Subcutaneous abdominal adipose tissue (tissue), 5 donors: ENCODE results near the gene RAI14.
"Not testable (repeated sequence)": the region's sequence is repeated elsewhere in the genome, so short reads cannot be mapped to it uniquely, and the experiment has no call there.

Experiments
- H3K27ac ChIP-seq: one replicate; pipeline ENCODE4 v1.7.0; 2013; ENCODE audit warnings: low read depth, mild to moderate bottlenecking, inconsistent platforms, low read length, moderate library complexity
- H3K27me3 ChIP-seq, 5 donors: one replicate each; pipeline ENCODE4 v1.7.0; 2013; ENCODE audit warnings: low read length in 5 of 5, inconsistent platforms in 1 of 5; ENCODE audit not compliant: control insufficient read depth in 5 of 5, insufficient read depth in 4 of 5
- H3K36me3 ChIP-seq, 5 donors: one replicate each; pipeline ENCODE4 v1.7.0; 2013; ENCODE audit warnings: low read length in 5 of 5; ENCODE audit not compliant: control insufficient read depth in 5 of 5, insufficient read depth in 5 of 5
- H3K4me1 ChIP-seq, 5 donors: one replicate each; pipeline ENCODE4 v1.7.0; 2013; ENCODE audit warnings: low read length in 5 of 5, mild to moderate bottlenecking in 3 of 5, moderate library complexity in 1 of 5; ENCODE audit not compliant: control insufficient read depth in 5 of 5, insufficient read depth in 5 of 5
- H3K4me3 ChIP-seq, 5 donors: one replicate each; pipeline ENCODE4 v1.7.0; 2013; ENCODE audit warnings: low read length in 5 of 5, low read depth in 1 of 5
- H3K9ac ChIP-seq, 5 donors: one replicate each; pipeline ENCODE4 v1.7.0; 2013; ENCODE audit warnings: low read length in 5 of 5, mild to moderate bottlenecking in 4 of 5, moderate library complexity in 3 of 5
- H3K9me3 ChIP-seq, 5 donors: one replicate each; pipeline ENCODE4 v1.7.0; 2013; ENCODE audit warnings: low read length in 5 of 5; ENCODE audit not compliant: control insufficient read depth in 5 of 5
- donor health status: healthy.
- donor health status: healthy.
- donor health status: healthy.
- donor health status: healthy.
- donor health status: healthy.

RAI14 gene

GRCh38 chr5:34774678-34775077, 118.5 kb downstream of the RAI14 start:
- H3K4me3 ChIP-seq, H3K9me3 ChIP-seq, H3K36me3 ChIP-seq, H3K27ac ChIP-seq, H3K9ac ChIP-seq, H3K27me3 ChIP-seq, H3K4me1 ChIP-seq: not testable (repeated sequence)

GRCh38 chr5:34775886-34776285, 119.8 kb downstream of the RAI14 start:
- Histone ChIP-seq H3K9ac (no peak overlapping the region), H3K36me3 (no peaks in the 10 kb centered on the region), H3K4me1 (peaks cover 0 to 4% (median 0%) of the 10 kb centered on the region in 5 donors), H3K9me3 (no peaks in the 10 kb centered on the region), H3K27ac (no peak overlapping the region), H3K4me3 (no peak overlapping the region), H3K27me3 (no peaks in the 10 kb centered on the region)

GRCh38 chr5:34778091-34778850, 122.1 kb downstream of the RAI14 start:
- no peak overlapping the region for H3K4me3 ChIP-seq
- H3K27ac ChIP-seq = no peak overlapping the region
- H3K36me3 ChIP-seq = no peaks in the 10 kb centered on the region
- no peak overlapping the region for H3K9ac ChIP-seq
- no peaks in the 10 kb centered on the region for H3K27me3 ChIP-seq
- no peaks in the 10 kb centered on the region for H3K4me1 ChIP-seq
- peaks cover 0 to 11% (median 8%) of the 10 kb centered on the region in 5 donors for H3K9me3 ChIP-seq

- H3K36me3 ChIP-seq, H3K4me1 ChIP-seq, H3K9ac ChIP-seq, H3K4me3 ChIP-seq, H3K27me3 ChIP-seq, H3K27ac ChIP-seq: not testable (repeated sequence)
- H3K9me3 ChIP-seq = peaks cover 0 to 18% (median 10%) of the 10 kb centered on the region in 5 donors
These were observed 127.8 kb downstream of the RAI14 start for GRCh38 chr5:34783892-34784291.

- H3K4me1 ChIP-seq = peaks cover 0 to 6% (median 4%) of the 10 kb centered on the region in 5 donors
These were observed 130.9 kb downstream of the RAI14 start for GRCh38 chr5:34787035-34787434.

DNA sequence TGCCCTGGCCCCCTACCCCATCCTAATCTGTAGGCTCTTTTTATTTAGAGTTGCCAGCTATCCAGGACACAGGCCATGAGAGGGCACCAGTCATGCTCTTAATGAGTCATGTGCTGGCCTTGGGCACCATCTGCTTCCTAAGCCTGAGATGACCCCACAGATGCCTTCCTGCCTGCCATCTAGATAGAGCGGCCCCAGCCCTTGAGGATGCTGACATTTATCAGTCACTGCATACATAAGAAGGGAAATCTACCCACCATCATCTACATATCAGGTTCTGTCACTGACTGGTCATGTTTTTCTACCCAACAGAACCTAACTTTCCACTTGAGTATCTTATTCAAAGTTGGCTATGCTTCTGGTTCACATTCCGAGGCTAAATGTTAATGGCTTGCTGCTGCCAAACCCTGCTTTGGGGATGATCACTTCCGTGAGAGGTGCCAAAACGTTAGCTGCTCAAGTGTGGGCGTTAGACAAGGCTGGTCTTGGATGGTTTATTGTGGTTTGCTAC, 132.9 kb downstream of the RAI14 start:
- no peak overlapping the region for H3K9ac ChIP-seq
- no peaks in the 10 kb centered on the region for H3K27me3 ChIP-seq
- no peak overlapping the region for H3K27ac ChIP-seq

More at GRCh38 chr5:34787035-34787434, 130.9 kb downstream of the RAI14 start:
- H3K36me3 ChIP-seq = no peaks in the 10 kb centered on the region
- H3K27ac ChIP-seq = no peak overlapping the region
- H3K27me3 ChIP-seq = no peaks in the 10 kb centered on the region
- H3K4me3 ChIP-seq = no peak overlapping the region
- no peak overlapping the region for H3K9ac ChIP-seq
- peaks cover 0 to 11% (median 2%) of the 10 kb centered on the region in 5 donors for H3K9me3 ChIP-seq

GRCh38 chr5:34789639-34790038, 133.5 kb downstream of the RAI14 start:
- Histone ChIP-seq H3K36me3 (no peaks in the 10 kb centered on the region), H3K4me3 (no peak overlapping the region), H3K4me1 (peaks cover 0 to 6% (median 4%) of the 10 kb centered on the region in 5 donors), H3K9me3 (peaks cover 0 to 8% (median 2%) of the 10 kb centered on the region in 5 donors), H3K27me3 (no peaks in the 10 kb centered on the region), H3K9ac (no peak overlapping the region), H3K27ac (no peak overlapping the region)

More for the DNA sequence above, 132.9 kb downstream of the RAI14 start:
- H3K4me3 ChIP-seq = no peak overlapping the region
- peaks cover 0 to 8% (median 2%) of the 10 kb centered on the region in 5 donors for H3K9me3 ChIP-seq
- H3K4me1 ChIP-seq = peaks cover 0 to 6% (median 4%) of the 10 kb centered on the region in 5 donors
- H3K36me3 ChIP-seq = no peaks in the 10 kb centered on the region

DNA sequence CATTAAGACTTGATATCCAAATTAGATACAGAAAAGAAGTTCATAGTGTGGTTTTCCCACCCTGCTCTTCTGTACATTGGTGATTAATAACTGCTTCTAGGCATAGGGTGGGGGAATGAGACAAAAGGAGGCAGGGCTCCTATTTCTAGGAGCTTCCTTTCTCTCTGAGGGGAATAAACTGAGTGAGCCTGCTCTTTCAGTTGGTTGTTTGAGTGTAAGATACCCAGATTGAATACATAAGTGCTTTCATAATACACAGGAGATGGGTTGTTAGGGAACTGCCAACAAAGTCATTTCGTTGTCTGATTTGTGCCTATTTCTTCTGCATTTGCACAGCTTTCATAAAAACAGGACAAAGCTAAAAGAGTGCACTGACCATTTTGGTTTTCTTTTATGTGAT, 133.9 kb downstream of the RAI14 start:
- H3K9ac ChIP-seq = no peak overlapping the region
- no peak overlapping the region for H3K27ac ChIP-seq
- no peaks in the 10 kb centered on the region for H3K27me3 ChIP-seq
- peaks cover 0 to 6% (median 4%) of the 10 kb centered on the region in 5 donors for H3K4me1 ChIP-seq
- no peaks in the 10 kb centered on the region for H3K36me3 ChIP-seq
- peaks cover 0 to 8% (median 2%) of the 10 kb centered on the region in 5 donors for H3K9me3 ChIP-seq
- no peak overlapping the region for H3K4me3 ChIP-seq

- Histone ChIP-seq H3K27ac (no peak overlapping the region), H3K9ac (no peak overlapping the region), H3K4me1 (peaks cover 0 to 6% (median 4%) of the 10 kb centered on the region in 5 donors), H3K9me3 (peaks cover 0 to 5% (median 2%) of the 10 kb centered on the region in 5 donors), H3K36me3 (peaks cover 0 to 3% (median 3%) of the 10 kb centered on the region in 5 donors), H3K27me3 (no peaks in the 10 kb centered on the region), H3K4me3 (no peak overlapping the region)
These were observed 135.7 kb downstream of the RAI14 start for GRCh38 chr5:34791761-34792244.

DNA sequence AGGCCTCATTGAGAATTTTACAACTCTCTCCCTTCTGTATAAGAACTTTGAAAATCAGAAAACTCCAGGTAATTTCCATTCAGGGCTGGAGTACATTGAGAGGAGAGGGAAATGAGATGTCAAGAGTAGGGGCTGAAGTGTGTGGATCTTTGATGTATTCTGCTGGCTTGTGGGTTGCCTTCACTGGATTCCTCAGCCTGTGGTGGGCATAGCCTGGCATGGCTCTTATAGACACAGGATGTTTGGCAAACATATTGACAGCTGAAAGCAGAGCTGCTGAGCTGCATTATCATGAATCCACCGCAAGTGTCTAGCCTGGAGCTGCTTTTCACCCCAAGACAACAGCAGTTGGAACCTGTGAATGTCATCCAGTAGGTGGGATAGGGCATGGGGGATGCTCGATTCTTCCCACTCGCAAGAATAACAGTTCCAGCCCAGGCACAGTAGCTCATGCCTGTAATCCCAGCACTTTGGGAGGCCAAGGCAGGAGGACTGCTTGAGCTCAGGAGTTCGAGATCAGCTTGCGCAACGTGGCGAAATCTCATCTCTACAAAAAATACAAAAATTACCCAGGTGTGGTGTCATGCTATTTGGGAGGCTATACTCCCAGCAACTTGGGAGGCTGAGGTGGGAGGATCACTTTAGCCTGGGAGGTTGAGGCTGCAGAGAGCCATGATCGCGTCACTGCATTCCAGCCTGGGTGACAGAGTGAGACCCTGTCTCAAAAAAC, 146.9 kb downstream of the RAI14 start:
- H3K9ac ChIP-seq = no peak overlapping the region
- H3K9me3 ChIP-seq = no peaks in the 10 kb centered on the region
- no peak overlapping the region for H3K4me3 ChIP-seq
- H3K36me3 ChIP-seq = peaks cover 0 to 12% (median 2%) of the 10 kb centered on the region in 5 donors
- no peaks in the 10 kb centered on the region for H3K4me1 ChIP-seq
- no peaks in the 10 kb centered on the region for H3K27me3 ChIP-seq
- H3K27ac ChIP-seq = no peak overlapping the region
